HL-60 (cell line): ENCODE data around the gene TCAIM.

Source experiments
- POLR2AphosphoS5 ChIP-seq: IDR thresholded peaks from 2 replicates; pipeline ENCODE4 v1.6.1; 2012; ENCODE audit warnings: low read depth
- TF ChIP-seq, protein P1 (sequence below): IDR thresholded peaks from one replicate; pipeline ENCODE4 v1.5.1; 2011; ENCODE audit warnings: low read length, control low read depth, inconsistent platforms; ENCODE audit not compliant: insufficient read depth

GRCh38 chr3:44340058-44340395 lies 1.5 kb downstream of the TCAIM start:
- TF ChIP-seq, protein P1, sequence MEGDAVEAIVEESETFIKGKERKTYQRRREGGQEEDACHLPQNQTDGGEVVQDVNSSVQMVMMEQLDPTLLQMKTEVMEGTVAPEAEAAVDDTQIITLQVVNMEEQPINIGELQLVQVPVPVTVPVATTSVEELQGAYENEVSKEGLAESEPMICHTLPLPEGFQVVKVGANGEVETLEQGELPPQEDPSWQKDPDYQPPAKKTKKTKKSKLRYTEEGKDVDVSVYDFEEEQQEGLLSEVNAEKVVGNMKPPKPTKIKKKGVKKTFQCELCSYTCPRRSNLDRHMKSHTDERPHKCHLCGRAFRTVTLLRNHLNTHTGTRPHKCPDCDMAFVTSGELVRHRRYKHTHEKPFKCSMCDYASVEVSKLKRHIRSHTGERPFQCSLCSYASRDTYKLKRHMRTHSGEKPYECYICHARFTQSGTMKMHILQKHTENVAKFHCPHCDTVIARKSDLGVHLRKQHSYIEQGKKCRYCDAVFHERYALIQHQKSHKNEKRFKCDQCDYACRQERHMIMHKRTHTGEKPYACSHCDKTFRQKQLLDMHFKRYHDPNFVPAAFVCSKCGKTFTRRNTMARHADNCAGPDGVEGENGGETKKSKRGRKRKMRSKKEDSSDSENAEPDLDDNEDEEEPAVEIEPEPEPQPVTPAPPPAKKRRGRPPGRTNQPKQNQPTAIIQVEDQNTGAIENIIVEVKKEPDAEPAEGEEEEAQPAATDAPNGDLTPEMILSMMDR = no peak
- TF ChIP-seq POLR2AphosphoS5 = no peak
